Erythroblast (primary cell): ENCODE results near the gene MYH10.
A peak's percentile ranks its signal among the peaks of the same experiment; 100 is the strongest.
"Not testable (repeated sequence)": the region's sequence is repeated elsewhere in the genome, so short reads cannot be mapped to it uniquely, and the experiment has no call there.

ENCODE experiments used
- DNase-seq, 2 experiments: peaks; one replicate each; lab custom pipeline; 2025; lab: John Stamatoyannopoulos, UW
- GATA1 ChIP-seq: IDR thresholded peaks from 2 replicates; pipeline ENCODE4 v1.6.1; 2011; ENCODE audit warnings: low read depth, mild to moderate bottlenecking, control low read depth, low read length, moderate library complexity
- POLR2A ChIP-seq: IDR thresholded peaks from 2 replicates; pipeline ENCODE4 v1.6.1; 2011; ENCODE audit warnings: mild to moderate bottlenecking, low read length

The MYH10 gene

GRCh38 chr17:8576559-8577294 is 53.8 kb downstream of the MYH10 start:
- DNase-seq, result no peak
- TF ChIP-seq POLR2A, result no peak
- no peak for TF ChIP-seq GATA1

GRCh38 chr17:8574687-8575086 is 55.8 kb downstream of the MYH10 start:
- DNase-seq, result peak; percentile 17 to 28
- TF ChIP-seq POLR2A, result no peak
- TF ChIP-seq GATA1, result no peak

- peak; percentile 9 to 52 for DNase-seq
- TF ChIP-seq POLR2A (no peak), GATA1 (no peak)
Observed at GRCh38 chr17:8572764-8573163, 57.8 kb downstream of the MYH10 start.

- DNase-seq, result no peak
- TF ChIP-seq POLR2A, result no peak
- no peak for TF ChIP-seq GATA1
Observed at GRCh38 chr17:8563981-8564602, 66.4 kb downstream of the MYH10 start.

GRCh38 chr17:8563024-8563776 is 67.3 kb downstream of the MYH10 start:
- TF ChIP-seq GATA1 (no peak), POLR2A (no peak)
- DNase-seq, result no peak

GRCh38 chr17:8558144-8558543 is 72.4 kb downstream of the MYH10 start:
- no peak for DNase-seq
- TF ChIP-seq GATA1 (no peak), POLR2A (no peak)

GRCh38 chr17:8557176-8557806 is 73.2 kb downstream of the MYH10 start:
- no peak for DNase-seq
- TF ChIP-seq GATA1, result no peak
- TF ChIP-seq POLR2A, result no peak

- DNase-seq, result no peak
- TF ChIP-seq GATA1 (no peak), POLR2A (no peak)
Observed at GRCh38 chr17:8556074-8556473, 74.5 kb downstream of the MYH10 start.

GRCh38 chr17:8555062-8555461 is 75.5 kb downstream of the MYH10 start:
- DNase-seq, result no peak
- TF ChIP-seq GATA1, result no peak
- no peak for TF ChIP-seq POLR2A

- TF ChIP-seq POLR2A (no peak), GATA1 (no peak)
- peak in 1 of 2 experiments; percentile 19 for DNase-seq
Observed at GRCh38 chr17:8552577-8553320, 77.8 kb downstream of the MYH10 start.

GRCh38 chr17:8542599-8543502 is 87.7 kb downstream of the MYH10 start:
- DNase-seq, result peak; percentile 15 to 68
- no peak for TF ChIP-seq GATA1
- no peak for TF ChIP-seq POLR2A

- DNase-seq, result not testable (repeated sequence)
Observed at GRCh38 chr17:8539976-8540375, 90.5 kb downstream of the MYH10 start.

- no peak for DNase-seq
- TF ChIP-seq GATA1 (no peak), POLR2A (no peak)
Observed at GRCh38 chr17:8537734-8538133, 92.8 kb downstream of the MYH10 start.
